ENCODE data around the gene KIAA1614.

Gene KIAA1614

DNA sequence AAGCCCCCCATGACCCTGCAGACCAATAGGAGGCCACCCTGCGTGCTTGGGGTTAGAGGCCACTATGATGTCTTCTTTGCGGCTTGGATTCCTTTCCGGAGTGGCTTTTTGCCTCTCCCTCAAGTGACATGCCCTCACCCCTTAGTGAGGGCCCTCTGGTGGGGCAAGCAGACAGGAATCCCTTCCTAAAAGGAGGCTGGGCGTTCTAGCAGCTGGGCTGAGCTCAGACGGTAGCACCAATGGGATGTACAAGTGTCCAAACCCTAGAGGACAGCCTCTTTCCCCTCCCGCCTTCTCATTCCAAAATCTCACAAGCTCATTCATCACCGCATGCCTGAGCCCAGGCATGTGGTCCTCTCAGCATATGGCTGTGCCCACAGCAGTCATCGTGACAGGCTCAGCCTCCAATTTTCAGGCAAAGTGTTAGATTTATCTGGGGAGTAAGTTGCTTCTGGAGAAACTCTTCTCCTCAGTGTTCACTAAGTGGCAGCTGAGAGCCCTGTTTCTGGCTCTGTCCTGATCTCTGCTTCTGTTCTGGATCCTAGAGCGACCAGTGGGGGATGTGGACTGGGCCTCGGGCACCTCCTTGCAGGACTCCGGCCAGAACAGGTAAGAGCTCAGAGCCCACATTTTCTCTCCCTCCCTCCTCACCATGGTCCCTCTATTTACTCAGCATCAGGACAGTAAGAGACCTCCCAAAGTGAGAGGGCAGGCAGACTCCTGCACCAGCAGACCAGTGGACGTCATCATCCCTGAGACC, 4.8 kb downstream of the KIAA1614 start:
- H3K36me3 ChIP-seq (ENCODE audit: control insufficient read depth, insufficient read depth, low read length), result no peaks in the 10 kb centered on the region
- H3K9me3 ChIP-seq (ENCODE audit: control insufficient read depth, low read length), result no peaks in the 10 kb centered on the region
- no peak overlapping the region for H3K27ac ChIP-seq (ENCODE audit: insufficient read depth, low read length, poor library complexity, severe bottlenecking)
- H3K4me3 ChIP-seq (ENCODE audit: insufficient read depth, low read depth, low read length, poor library complexity, severe bottlenecking), result no peak overlapping the region
- H3K4me1 ChIP-seq (ENCODE audit: control insufficient read depth, insufficient read depth, low read length, poor library complexity, severe bottlenecking), result peaks cover 2% of the 10 kb centered on the region
- H3K27me3 ChIP-seq (replicated peaks; ENCODE audit: control insufficient read depth, insufficient read depth, low read length, poor library complexity, severe bottlenecking), result peaks cover 3% of the 10 kb centered on the region
- DNase-seq, result no peak

DNA sequence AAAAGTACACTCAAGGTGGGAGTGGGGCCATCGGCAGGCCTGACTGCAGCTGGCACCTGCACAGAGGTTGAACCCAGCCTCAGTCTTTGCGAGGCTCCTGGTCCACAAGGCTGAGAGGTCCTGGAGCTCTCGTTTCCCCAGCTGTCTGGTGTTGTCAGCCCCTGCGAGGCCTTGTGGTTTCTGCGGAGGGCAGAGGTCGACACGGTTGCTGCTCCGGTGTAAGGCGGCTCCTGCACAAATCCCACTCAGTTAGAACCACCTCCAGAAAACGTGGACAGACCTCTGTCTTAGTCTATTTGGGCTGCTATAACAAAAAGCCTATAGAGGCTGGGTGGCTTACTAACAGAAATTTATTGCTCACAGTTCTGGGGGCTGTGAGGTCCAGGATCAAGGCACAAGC, 5.8 kb downstream of the KIAA1614 start:
- Histone ChIP-seq H3K36me3 (ENCODE audit: control insufficient read depth, insufficient read depth, low read length) (no peaks in the 10 kb centered on the region), H3K4me3 (ENCODE audit: insufficient read depth, low read depth, low read length, poor library complexity, severe bottlenecking) (no peak overlapping the region)
- DNase-seq, result no peak

DNA sequence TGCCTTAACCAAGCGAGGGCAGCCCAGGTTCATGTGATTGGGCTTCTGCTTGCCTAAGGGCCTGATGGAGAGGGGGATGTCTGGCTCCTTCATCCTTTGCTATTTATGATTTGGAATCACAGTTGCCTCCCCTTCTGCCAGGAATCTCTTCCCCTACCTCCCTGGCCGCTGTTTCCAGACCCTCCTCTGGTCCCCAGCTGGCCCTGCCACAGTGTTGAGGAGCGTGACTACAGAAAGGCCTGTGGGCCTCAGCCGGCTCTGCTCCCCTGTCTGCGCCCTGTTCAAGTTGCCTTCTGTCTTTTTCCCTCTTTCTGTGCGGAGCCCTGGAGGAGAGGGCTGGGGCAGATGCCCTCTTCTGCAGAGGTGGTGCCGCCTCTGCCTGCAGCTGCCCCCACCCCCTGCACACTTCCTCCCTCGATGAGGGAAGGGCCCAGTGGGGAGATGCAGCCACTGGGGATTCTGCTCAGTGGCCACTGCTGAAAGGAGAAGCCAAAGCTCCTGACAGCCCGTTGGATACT, 6.5 kb downstream of the KIAA1614 start:
- Histone ChIP-seq H3K27ac (ENCODE audit: insufficient read depth, low read length, poor library complexity, severe bottlenecking) (no peak overlapping the region), H3K4me1 (ENCODE audit: control insufficient read depth, insufficient read depth, low read length, poor library complexity, severe bottlenecking) (no peaks in the 10 kb centered on the region), H3K27me3 (replicated peaks; ENCODE audit: control insufficient read depth, insufficient read depth, low read length, poor library complexity, severe bottlenecking) (peaks cover 3% of the 10 kb centered on the region), H3K4me3 (ENCODE audit: insufficient read depth, low read depth, low read length, poor library complexity, severe bottlenecking) (no peak overlapping the region), H3K9me3 (ENCODE audit: control insufficient read depth, low read length) (no peaks in the 10 kb centered on the region), H3K36me3 (ENCODE audit: control insufficient read depth, insufficient read depth, low read length) (no peaks in the 10 kb centered on the region)
- no peak for DNase-seq

More for the DNA sequence above, 5.8 kb downstream of the KIAA1614 start:
- Histone ChIP-seq H3K9me3 (ENCODE audit: control insufficient read depth, low read length) (no peaks in the 10 kb centered on the region), H3K4me1 (ENCODE audit: control insufficient read depth, insufficient read depth, low read length, poor library complexity, severe bottlenecking) (no peaks in the 10 kb centered on the region), H3K27ac (ENCODE audit: insufficient read depth, low read length, poor library complexity, severe bottlenecking) (no peak overlapping the region), H3K27me3 (replicated peaks; ENCODE audit: control insufficient read depth, insufficient read depth, low read length, poor library complexity, severe bottlenecking) (peaks cover 3% of the 10 kb centered on the region)

DNA sequence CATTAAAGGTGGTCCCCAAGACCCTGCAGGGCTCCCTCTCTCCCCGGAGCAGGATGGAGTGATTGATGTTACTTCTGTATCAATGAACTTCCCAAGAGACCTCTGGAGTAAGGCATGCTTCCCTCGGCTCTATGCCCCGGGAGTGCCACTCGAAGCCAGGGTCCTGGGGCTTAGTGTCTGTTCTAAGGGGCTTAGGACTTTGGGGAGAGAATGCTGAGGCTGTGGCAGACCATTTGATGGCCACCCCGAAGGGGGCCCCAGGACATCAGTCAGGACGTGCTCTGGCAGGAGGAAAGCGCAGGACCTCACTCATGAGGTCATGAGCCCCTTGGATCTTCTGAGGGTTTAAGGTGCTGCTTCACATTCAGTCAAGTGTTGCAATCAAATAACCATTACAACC, 7.5 kb downstream of the KIAA1614 start:
- H3K27me3 ChIP-seq (replicated peaks; ENCODE audit: control insufficient read depth, insufficient read depth, low read length, poor library complexity, severe bottlenecking), result no peaks in the 10 kb centered on the region
- H3K9me3 ChIP-seq (ENCODE audit: control insufficient read depth, low read length), result no peaks in the 10 kb centered on the region
- H3K36me3 ChIP-seq (ENCODE audit: control insufficient read depth, insufficient read depth, low read length), result no peaks in the 10 kb centered on the region
- no peaks in the 10 kb centered on the region for H3K4me1 ChIP-seq (ENCODE audit: control insufficient read depth, insufficient read depth, low read length, poor library complexity, severe bottlenecking)
- H3K4me3 ChIP-seq (ENCODE audit: insufficient read depth, low read depth, low read length, poor library complexity, severe bottlenecking), result no peak overlapping the region
- H3K27ac ChIP-seq (ENCODE audit: insufficient read depth, low read length, poor library complexity, severe bottlenecking), result no peak overlapping the region
- no peak for DNase-seq

DNA sequence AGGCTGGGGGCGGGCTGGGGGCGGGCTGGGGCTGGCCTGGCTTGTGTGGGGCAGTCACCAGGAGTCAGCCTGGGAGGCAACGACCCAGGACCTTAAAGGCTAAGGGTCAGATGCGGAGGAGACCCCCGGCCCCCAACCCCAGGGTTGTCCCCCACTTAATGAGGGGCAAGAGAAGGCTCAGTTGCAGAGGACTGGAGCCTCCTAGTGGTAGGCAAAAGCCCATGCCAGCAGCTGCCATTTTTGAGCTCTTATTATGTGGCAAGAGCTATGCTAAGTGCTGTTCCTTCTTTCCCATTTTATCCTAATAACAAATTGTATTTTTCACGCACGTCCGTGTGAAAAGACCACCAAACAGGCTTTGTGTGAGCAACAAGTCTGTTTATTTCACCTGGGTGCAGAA, 8.0 kb downstream of the KIAA1614 start:
- no peak for DNase-seq
- Histone ChIP-seq H3K27ac (ENCODE audit: insufficient read depth, low read length, poor library complexity, severe bottlenecking) (no peak overlapping the region), H3K9me3 (ENCODE audit: control insufficient read depth, low read length) (no peaks in the 10 kb centered on the region), H3K36me3 (ENCODE audit: control insufficient read depth, insufficient read depth, low read length) (no peaks in the 10 kb centered on the region), H3K27me3 (replicated peaks; ENCODE audit: control insufficient read depth, insufficient read depth, low read length, poor library complexity, severe bottlenecking) (no peaks in the 10 kb centered on the region), H3K4me3 (ENCODE audit: insufficient read depth, low read depth, low read length, poor library complexity, severe bottlenecking) (no peak overlapping the region), H3K4me1 (ENCODE audit: control insufficient read depth, insufficient read depth, low read length, poor library complexity, severe bottlenecking) (no peaks in the 10 kb centered on the region)

DNA sequence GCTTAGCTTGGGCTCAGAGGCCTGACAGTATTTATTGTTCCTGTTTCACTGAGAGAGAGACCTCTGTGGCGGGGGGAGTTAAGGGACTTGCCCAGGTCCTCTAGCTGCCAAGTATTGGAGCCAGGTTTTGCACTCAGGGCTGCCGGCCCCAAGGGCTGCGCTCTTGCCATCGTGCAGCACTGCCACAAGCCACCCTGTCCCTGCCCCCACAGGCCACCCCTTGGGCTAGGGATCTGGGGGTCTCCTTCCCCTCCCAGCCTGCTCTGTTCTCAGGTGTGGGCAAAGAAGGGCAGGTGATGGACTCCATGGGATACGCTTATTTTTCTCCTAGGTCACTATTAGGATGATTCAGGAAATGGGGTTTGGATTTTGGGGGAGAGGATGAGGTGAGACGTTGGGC, 8.7 kb downstream of the KIAA1614 start:
- no peak for DNase-seq
- no peak overlapping the region for H3K27ac ChIP-seq (ENCODE audit: insufficient read depth, low read length, poor library complexity, severe bottlenecking)
- no peak overlapping the region for H3K4me3 ChIP-seq (ENCODE audit: insufficient read depth, low read depth, low read length, poor library complexity, severe bottlenecking)
- no peaks in the 10 kb centered on the region for H3K9me3 ChIP-seq (ENCODE audit: control insufficient read depth, low read length)
- no peaks in the 10 kb centered on the region for H3K36me3 ChIP-seq (ENCODE audit: control insufficient read depth, insufficient read depth, low read length)
- no peaks in the 10 kb centered on the region for H3K4me1 ChIP-seq (ENCODE audit: control insufficient read depth, insufficient read depth, low read length, poor library complexity, severe bottlenecking)
- no peaks in the 10 kb centered on the region for H3K27me3 ChIP-seq (replicated peaks; ENCODE audit: control insufficient read depth, insufficient read depth, low read length, poor library complexity, severe bottlenecking)

DNA sequence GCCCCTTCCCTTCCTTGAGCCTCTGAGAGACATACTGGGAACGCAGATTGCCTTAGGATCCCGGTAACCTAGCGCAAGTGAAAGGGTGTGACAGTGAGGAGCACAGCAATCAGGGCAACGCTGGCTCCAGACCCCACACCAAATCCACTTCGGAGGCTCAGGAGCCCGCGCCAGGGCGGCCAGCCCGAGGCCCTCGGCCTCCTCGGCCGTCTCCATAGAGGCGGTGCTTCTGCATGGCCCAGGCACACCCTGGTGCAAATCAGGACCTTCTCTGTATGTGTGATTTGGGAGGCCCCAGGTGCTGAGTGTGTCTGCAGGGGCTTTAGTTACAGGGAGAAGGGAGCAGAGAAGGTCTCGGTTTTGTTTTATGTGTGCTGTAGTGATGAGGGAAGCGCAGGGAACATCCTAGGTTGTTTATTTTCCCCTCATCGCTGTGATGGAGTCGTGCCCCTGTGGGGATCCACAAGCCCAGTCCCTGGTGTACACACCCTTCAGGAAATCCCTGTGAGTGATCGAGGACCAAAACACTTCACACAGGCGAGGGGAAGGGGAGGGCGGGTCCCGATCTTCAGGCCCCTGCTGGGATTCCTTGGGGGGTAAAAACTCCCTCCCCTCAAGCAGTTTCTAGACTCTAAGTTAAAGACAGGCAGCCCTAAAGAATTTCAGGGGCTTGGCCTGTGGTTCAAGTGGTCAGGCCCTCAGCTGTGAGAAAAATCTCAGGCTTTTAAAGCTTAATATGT, 9.4 kb downstream of the KIAA1614 start:
- H3K36me3 ChIP-seq (ENCODE audit: control insufficient read depth, insufficient read depth, low read length), result no peaks in the 10 kb centered on the region
- no peaks in the 10 kb centered on the region for H3K27me3 ChIP-seq (replicated peaks; ENCODE audit: control insufficient read depth, insufficient read depth, low read length, poor library complexity, severe bottlenecking)
- H3K9me3 ChIP-seq (ENCODE audit: control insufficient read depth, low read length), result no peaks in the 10 kb centered on the region
- H3K27ac ChIP-seq (ENCODE audit: insufficient read depth, low read length, poor library complexity, severe bottlenecking), result no peak overlapping the region
- H3K4me3 ChIP-seq (ENCODE audit: insufficient read depth, low read depth, low read length, poor library complexity, severe bottlenecking), result no peak overlapping the region
- no peak for DNase-seq
- no peaks in the 10 kb centered on the region for H3K4me1 ChIP-seq (ENCODE audit: control insufficient read depth, insufficient read depth, low read length, poor library complexity, severe bottlenecking)

DNA sequence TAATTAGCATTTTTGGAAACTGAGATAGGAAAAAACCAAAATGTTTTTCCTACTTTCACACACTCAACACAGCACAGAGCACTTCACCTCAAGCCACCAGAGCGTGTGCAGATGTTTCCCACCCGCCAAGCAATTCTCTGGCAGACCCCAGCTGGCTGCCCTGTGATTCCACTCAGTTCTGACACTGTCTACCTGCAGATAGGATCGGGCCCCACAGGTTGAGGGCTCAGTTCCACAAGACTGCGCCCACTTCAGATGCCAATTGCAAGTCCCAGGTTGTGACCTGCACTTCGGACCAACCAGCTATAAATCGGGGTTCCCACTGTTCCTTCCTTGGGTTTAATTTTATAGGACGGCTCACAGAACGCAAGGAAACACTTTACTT, 9.9 kb downstream of the KIAA1614 start:
- no peak overlapping the region for H3K4me3 ChIP-seq (ENCODE audit: insufficient read depth, low read depth, low read length, poor library complexity, severe bottlenecking)
- no peak overlapping the region for H3K27ac ChIP-seq (ENCODE audit: insufficient read depth, low read length, poor library complexity, severe bottlenecking)
- no peak for DNase-seq
- no peaks in the 10 kb centered on the region for H3K36me3 ChIP-seq (ENCODE audit: control insufficient read depth, insufficient read depth, low read length)
- H3K4me1 ChIP-seq (ENCODE audit: control insufficient read depth, insufficient read depth, low read length, poor library complexity, severe bottlenecking), result no peaks in the 10 kb centered on the region
- no peaks in the 10 kb centered on the region for H3K9me3 ChIP-seq (ENCODE audit: control insufficient read depth, low read length)
- H3K27me3 ChIP-seq (replicated peaks; ENCODE audit: control insufficient read depth, insufficient read depth, low read length, poor library complexity, severe bottlenecking), result no peaks in the 10 kb centered on the region

DNA sequence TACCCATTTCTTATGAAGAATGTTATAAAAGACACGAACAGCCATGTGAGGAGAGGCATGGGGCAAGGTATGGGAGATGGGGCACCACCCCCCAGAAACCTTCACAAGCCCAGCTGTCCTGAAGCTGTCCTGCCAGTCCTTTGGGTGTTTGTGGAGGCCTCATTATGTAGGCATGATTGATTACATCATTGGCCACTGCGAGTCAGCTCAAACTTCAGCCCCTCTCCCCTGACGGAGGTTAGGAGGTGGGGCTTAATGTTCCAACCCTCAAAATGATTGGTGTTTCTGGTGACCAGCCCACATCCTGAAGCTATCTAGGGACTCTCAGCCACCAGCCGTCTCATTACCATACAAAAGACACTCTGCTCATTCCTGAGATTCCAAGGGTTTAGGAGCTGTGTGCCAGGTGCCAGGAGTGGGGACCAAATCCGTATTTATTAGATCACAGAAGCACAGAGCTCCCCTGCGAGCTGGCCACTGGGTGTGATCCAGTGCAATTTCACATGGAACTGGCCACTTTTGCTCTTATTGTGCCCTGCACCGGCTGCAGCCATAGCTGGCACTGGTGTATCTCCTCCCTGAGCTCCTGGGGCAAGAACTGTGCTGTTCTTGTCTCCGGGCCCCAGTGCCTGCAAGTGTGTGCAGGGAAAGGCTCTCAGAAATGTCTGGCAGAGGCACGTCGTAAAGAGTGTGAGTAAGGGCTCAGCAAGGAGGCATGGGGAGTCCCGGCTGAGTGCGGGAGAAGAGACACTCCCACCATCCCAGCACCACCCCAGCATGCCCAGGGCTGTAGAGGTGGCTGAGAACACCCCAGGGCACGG, 10.5 kb downstream of the KIAA1614 start:
- no peak overlapping the region for H3K27ac ChIP-seq (ENCODE audit: insufficient read depth, low read length, poor library complexity, severe bottlenecking)
- H3K9me3 ChIP-seq (ENCODE audit: control insufficient read depth, low read length), result no peaks in the 10 kb centered on the region
- H3K27me3 ChIP-seq (replicated peaks; ENCODE audit: control insufficient read depth, insufficient read depth, low read length, poor library complexity, severe bottlenecking), result no peaks in the 10 kb centered on the region
- no peaks in the 10 kb centered on the region for H3K36me3 ChIP-seq (ENCODE audit: control insufficient read depth, insufficient read depth, low read length)
- H3K4me3 ChIP-seq (ENCODE audit: insufficient read depth, low read depth, low read length, poor library complexity, severe bottlenecking), result no peak overlapping the region
- DNase-seq, result no peak
- no peaks in the 10 kb centered on the region for H3K4me1 ChIP-seq (ENCODE audit: control insufficient read depth, insufficient read depth, low read length, poor library complexity, severe bottlenecking)

Measured in effector memory CD4-positive, alpha-beta T cell (primary cell).